ENCODE measurements around the gene PRR7.

The PRR7 gene

DNA sequence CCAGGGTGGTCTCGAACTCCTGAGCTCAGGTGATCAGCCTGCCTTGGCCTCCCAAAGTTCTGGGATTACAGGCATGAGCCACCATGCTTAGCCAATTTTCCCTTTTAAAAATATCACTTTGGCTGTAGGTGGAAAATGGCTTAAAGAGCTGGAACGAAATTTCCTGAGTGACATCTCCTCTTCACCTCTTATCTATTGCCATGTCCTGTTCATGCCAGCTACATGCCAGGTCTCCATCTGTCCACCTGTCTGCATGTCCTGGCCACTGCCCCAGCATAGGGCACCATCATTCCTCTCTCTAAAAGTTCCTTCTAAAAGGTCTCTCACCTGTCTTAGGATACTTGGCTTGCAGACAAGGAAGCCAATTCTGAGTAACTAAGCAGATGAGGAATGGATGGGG, 22.9 kb upstream of the PRR7 start:
- no peak for DNase-seq (ENCODE audit: low spot score)

- no peak for DNase-seq (ENCODE audit: low spot score)
Measured at GRCh38 chr5:177425196-177425800, 21.3 kb upstream of the PRR7 start.

DNA sequence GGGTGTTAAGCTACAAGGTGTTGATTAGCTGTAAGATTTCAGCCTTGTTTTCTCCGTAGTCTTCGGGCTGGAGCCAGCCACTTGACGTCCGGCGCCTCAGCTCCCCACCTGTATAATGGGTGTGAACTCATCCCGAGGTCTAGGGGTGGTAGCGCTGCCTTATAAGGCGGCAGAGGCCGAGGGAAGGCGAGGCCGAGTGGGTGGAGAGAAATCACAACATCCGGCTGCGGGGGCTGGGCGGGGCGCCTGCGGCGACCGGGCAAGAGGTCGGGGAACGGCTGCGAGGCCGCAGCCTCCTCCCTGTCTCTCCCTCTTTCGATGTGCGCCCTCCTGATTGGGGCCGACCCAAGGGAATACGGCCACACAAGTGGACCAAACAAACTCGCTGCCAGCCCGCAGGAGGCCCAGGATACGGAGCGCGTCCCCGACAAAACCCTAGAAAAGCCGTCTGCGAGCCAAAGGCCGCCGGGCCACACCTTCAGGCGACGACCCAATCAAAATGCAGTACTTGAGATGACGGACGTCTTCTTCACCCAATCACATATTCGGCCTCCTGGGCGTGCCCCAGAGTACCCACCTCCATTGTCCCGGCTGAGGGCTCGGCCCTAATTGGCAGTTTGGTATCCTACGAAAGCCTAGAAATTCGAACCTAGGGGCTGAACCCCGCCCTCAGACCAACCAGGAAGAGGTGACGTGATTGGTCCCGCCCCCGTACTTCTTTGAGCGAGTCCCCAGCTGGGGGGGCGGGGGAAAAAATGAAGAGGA, 20.6 kb upstream of the PRR7 start:
- peak; percentile 100 for DNase-seq (ENCODE audit: low spot score)

DNA sequence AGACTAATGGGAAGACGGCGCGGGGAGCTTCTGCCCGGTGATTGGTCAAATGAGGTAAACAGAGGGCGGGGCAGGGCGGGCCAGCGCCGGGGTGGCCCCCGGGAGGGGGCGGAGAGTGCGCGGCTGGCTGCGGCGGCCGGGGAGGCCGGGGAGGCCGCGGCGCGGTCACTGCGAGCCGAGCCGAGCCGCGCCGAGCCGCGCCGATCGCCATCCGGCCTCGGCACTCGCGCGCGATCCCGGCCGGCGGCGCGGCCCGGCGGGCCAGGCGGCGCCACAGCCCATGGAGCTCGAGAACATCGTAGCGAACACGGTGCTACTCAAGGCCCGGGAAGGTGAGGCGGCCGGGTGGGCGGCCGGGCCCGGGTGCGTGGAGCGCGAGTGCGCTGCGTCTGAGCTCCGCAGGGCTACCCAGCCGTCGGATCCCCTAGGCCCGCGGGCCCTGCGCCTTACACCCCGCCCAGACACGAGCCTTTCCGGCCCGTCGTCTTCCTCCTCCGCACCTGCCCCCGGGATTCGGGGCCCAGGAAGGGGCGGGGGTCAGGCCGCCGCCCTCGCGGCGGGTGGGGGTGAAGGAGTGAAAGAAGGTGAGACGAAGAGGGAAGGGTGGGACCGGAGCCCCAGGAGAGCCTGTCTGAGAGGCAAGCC, 19.9 kb upstream of the PRR7 start, which contains the start of gene GRK6:
Gene GRK6 (plus strand): TSS at position 111 of the 645 bp plus-strand sequence. CDS start 170 bp downstream, at position 281.
- DNase-seq (ENCODE audit: low spot score): peak; percentile 52

DNA sequence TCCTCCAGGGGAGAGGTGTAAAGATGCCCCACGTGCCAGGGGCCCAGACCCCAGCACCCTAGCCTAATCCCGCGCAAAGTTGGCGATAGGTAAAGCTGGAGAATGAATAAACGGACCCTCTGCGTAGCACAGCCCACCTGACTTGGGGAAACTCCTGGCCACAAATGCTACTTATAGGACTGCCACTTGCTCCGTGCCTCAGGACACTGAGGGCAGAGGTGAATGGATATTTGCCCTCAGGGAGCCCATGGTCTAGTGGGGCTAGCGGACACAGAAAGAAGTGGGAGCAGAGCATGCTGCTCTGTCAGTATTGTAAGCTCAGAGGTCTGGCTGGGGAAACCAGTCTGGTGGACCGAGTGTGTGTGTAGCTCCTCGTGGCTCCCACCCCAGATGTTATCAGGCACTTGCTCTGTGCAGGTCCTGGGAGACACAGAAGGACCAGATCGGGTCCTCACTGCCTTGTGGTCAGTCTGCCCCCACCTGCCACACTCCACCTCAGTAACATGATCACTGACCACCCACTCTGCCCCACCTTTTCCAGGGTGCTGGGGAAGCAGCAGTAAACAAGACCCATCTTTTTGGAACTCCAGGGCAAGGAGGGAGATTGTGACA, 19.3 kb upstream of the PRR7 start:
- DNase-seq (ENCODE audit: low spot score): peak; percentile 73

GRCh38 chr5:177427919-177428573, 18.6 kb upstream of the PRR7 start:
- DNase-seq (ENCODE audit: low spot score): peak; percentile 84

DNA sequence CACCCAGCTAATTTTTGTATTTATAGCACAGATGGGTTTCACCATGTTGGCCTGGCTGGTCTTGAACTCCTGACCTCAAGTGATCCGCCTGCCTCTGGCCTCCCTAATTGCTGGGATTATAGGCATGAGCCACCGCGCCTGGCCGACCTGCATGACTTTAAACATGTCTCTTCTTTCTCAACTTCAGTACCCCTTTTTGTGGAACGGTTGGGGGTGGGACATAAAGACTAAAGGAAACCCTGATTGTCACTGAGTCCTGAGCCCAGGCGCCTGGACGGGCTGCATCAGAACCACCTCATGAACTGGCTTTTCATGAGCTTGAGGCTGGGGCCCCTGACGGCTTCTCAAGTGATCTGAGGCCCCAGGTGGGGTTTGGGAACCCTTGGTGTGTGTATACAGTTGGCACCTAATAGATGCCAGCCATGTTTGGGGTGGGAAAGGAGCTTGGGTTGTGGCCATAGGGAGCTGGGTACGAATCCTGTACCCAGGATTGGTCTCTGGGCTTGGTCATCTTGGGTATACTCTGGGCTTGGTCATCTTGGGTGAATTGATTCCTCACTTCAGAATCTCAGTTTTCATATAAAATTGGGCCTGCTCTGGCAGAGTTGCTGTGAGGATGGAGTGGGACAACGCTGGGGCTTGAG, 17.9 kb upstream of the PRR7 start:
- DNase-seq (ENCODE audit: low spot score): no peak

DNA sequence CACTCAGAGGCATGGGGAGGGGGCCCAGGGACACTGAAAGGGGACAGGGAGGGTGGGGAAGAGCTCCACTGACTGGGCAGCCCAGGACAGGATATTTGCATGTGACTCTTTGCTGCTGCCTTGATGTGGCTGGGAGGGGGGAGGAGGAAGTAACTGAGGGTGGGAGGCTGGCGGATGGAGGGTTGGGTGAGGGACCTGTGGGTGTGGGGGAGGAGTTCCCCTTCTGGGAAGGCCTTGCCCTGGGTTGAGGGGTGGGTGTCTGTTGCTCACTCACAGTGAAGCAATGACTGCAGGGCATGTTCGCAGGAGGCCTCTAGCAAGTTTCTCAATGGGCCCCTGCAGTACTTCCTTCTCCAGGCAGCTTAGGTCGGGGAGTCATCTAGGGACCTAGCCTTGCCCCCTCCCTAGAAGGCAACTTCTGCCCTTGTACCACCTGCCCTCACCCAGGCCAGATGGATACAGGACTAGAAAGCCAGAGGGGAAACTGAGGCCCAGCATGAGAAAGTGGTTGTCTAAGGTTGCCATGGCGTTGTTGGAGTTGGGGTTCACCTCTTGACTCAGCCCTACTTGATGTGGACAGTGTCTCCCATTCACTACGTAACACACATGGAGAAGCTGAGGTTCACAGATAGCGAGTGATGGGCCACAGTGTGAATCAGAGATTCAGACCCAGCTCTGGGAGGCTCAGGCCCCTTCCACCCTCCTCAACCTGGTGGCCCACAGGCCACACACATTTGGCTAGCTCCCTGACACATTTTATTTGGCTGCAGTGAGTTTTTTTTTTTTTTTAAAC, 17.2 kb upstream of the PRR7 start:
- no peak for DNase-seq (ENCODE audit: low spot score)

DNA sequence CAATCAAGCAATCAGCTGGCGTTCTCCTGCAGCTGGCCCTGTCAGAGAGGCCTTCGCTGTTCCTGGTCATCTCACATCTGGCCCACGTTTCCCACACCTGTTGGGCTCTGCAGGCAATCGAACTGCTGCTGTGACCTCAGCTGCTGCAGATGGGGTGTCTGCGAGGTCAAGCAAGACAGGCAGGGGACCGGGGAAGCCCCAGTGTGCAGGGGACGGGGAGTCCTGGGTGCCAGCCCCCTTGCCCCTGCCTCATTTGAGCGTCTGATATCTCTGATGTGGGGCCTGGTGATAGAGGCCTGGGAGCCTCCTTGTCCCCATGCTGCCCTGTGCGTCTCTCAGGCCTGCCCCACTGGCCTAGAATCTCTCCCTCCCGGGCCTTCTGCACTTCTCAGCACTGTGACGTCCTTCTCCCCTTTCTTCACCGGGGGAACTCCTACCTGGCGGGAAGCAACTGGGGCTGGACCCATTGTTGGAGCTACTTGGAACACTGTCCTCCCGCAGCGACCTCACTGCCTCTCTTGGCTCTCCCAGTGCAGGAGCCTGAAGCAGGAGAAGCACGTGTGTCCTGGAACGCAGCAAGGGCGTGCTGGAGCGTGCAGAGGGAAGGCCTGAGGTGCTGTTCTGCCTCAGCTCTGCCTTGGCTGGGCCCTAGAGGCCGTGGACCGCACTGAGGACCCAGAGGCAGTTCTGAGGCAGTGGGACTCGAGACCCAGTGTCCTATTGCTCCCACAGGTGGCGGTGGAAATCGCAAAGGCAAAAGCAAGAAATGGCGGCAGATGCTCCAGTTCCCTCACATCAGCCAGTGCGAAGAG, 16.3 kb upstream of the PRR7 start:
- DNase-seq (ENCODE audit: low spot score): no peak

GRCh38 chr5:177430972-177431316, 15.7 kb upstream of the PRR7 start:
- no peak for DNase-seq (ENCODE audit: low spot score)

- no peak for DNase-seq (ENCODE audit: low spot score)
Measured at GRCh38 chr5:177431317-177432142, 15.1 kb upstream of the PRR7 start.

DNA sequence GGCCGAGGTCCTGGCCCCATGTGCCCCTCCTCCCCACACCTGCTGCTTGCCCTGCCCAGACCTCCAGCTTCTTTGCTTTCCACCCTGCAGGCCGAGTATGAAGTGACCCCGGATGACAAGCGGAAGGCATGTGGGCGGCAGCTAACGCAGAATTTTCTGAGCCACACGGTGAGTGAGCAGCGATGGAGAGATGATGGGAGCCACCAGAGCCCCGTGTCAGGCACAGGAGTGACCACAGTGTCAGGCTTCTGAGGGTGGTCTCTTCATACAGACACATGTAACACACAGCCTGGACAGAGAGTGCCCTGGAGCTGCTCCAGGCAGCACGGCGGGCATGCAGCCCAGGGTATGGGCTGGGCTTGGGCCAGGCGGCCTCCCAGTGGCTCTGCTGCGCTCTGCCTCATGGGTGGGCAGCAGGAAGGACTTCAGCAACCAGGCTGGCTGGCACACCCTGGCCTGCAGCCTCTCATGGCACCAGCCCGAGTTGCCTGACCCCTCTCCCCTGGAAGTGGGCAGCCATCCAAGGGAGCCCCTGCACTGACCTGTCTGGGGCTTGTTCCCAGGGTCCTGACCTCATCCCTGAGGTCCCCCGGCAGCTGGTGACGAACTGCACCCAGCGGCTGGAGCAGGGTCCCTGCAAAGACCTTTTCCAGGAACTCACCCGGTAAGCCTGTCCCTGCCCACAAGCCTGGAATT, 14.3 kb upstream of the PRR7 start:
- DNase-seq (ENCODE audit: low spot score): no peak

GRCh38 chr5:177432839-177433657, 13.6 kb upstream of the PRR7 start:
- no peak for DNase-seq (ENCODE audit: low spot score)

DNA sequence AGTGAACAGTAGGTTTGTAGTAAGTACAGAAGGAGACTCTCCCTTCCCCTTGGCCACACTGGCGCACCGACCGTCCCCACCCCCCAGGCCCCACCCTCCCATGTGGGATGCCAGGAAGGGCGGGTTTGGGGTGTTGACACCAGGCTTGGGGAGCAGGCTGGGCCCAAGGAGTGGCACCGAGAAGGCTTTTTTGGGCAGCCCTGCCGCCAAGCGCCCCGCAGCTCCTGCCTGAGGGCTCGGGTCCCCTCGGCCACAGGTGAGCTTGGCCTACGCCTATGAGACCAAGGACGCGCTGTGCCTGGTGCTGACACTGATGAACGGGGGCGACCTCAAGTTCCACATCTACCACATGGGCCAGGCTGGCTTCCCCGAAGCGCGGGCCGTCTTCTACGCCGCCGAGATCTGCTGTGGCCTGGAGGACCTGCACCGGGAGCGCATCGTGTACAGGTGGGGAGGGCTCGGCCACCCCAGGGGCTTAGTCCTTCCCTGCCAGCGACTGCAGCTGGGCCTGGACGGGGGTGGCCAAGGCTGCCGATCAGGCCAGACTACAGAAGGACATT, 12.9 kb upstream of the PRR7 start:
- DNase-seq (ENCODE audit: low spot score): no peak

GRCh38 chr5:177434437-177434836, 12.2 kb upstream of the PRR7 start:
- no peak for DNase-seq (ENCODE audit: low spot score)

DNA sequence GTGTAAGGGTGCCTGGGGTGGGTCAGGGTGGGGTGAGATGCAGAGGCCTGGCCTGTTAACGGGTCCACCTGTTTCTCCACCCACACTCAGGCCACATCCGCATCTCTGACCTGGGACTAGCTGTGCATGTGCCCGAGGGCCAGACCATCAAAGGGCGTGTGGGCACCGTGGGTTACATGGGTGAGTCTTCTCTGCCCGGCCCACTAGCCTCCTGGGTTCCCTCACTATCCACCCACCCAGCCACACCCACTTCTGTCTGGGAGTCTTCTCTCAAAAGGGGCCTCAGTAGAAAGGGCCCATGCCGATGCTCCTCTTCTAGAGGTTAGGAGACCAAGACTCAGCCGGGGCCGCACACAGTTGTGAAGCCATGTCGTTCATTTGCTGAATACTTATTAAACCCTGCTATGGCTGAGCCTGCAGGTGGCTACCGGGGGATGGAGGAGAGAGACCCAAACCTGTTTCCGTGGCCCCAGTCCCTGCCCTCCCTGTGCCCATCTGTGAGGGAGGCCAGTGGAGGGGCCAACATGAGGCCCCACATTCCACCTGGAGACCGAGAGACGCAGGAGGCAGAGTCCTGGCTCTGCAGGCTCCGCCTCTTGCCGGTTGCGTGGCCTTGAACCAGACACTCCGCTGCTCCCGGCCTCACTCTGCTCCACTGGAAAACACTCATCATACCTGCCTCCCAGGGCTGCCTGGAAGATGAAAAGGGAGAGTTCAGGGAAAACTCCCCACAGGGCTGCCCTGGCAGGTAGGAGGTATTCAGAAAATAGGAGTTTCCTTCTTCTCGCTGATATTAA, 11.5 kb upstream of the PRR7 start:
- DNase-seq (ENCODE audit: low spot score): no peak

Data from hematopoietic multipotent progenitor cell treated with erythropoietin and hydrocortisone succinate and interleukin-3 and kit ligand, for 17 days (in vitro differentiated cells).